GM23338 (cell line): ENCODE results near the gene GYPC. TPM values are rescaled to one million over a fixed set of nuclear protein-coding genes. Genes with fewer than 3 reads are reported as not detected.

Experiments used
- ATAC-seq: fragments of 200-7000 bp; cut with Tn5 transposase; 3 replicates; pipeline ENCODE4 v1.9.1; 2020
- DNase-seq: peaks from one replicate; pipeline ENCODE4 v3.0.0-alpha.2; 2015; ENCODE audit warnings: low spot score
- H2AFZ ChIP-seq: fragments of 200-600 bp; sonication (generic); 2 replicates; pipeline ENCODE4 v1.8.0; 2016; ENCODE audit warnings: antibody characterized with exemption, mild to moderate bottlenecking, moderate library complexity
- H3F3A ChIP-seq: fragments of 200-600 bp; sonication (generic); replicated peaks from 2 replicates; pipeline ENCODE4 v1.8.0; 2017; ENCODE audit warnings: antibody characterized with exemption, mixed run types, low read depth
- H3K27ac ChIP-seq: fragments of 200-600 bp; sonication (generic); 2 replicates; pipeline ENCODE4 v1.6.1; 2016; ENCODE audit warnings: low read depth
- H3K27me3 ChIP-seq: fragments of 200-600 bp; sonication (generic); 2 replicates; pipeline ENCODE4 v1.8.0; 2016; ENCODE audit warnings: mild to moderate bottlenecking, mixed run types, moderate library complexity; ENCODE audit not compliant: insufficient read depth
- H3K36me3 ChIP-seq: fragments of 200-600 bp; sonication (generic); 2 replicates; pipeline ENCODE4 v1.8.0; 2016; ENCODE audit warnings: mild to moderate bottlenecking; ENCODE audit not compliant: insufficient read depth
- H3K4me1 ChIP-seq: fragments of 200-600 bp; sonication (generic); 2 replicates; pipeline ENCODE4 v1.8.0; 2016; ENCODE audit warnings: mild to moderate bottlenecking, moderate library complexity; ENCODE audit not compliant: insufficient read depth
- H3K4me2 ChIP-seq: fragments of 200-600 bp; sonication (generic); 2 replicates; pipeline ENCODE4 v1.7.1; 2017; ENCODE audit warnings: mixed run types
- H3K4me3 ChIP-seq: fragments of 200-600 bp; sonication (generic); 2 replicates; pipeline ENCODE4 v1.6.1; 2016; ENCODE audit warnings: mixed run types
- H3K79me2 ChIP-seq: fragments of 200-600 bp; sonication (generic); replicated peaks from 2 replicates; pipeline ENCODE4 v1.8.0; 2017; ENCODE audit warnings: mild to moderate bottlenecking; ENCODE audit not compliant: insufficient read depth
- H3K9me2 ChIP-seq: fragments of 200-600 bp; sonication (generic); 2 replicates; pipeline ENCODE4 v1.8.0; 2017; ENCODE audit not compliant: insufficient read depth
- H4K20me1 ChIP-seq: fragments of 200-600 bp; sonication (generic); replicated peaks from 2 replicates; pipeline ENCODE4 v1.8.0; 2017; ENCODE audit warnings: mild to moderate bottlenecking; ENCODE audit not compliant: insufficient read depth
- H3K27ac Mint-ChIP-seq: 2 replicates; pipeline ENCODE4 v1.8.0; 2020; ENCODE audit warnings: inconsistent platforms, mild to moderate bottlenecking, moderate library complexity, mixed read lengths
- H3K27me3 Mint-ChIP-seq: 3 replicates; pipeline ENCODE4 v1.8.0; 2022; ENCODE audit warnings: low read depth, mild to moderate bottlenecking, moderate library complexity, mixed read lengths, inconsistent platforms; ENCODE audit not compliant: insufficient read depth, poor library complexity
- H3K36me3 Mint-ChIP-seq: 3 replicates; pipeline ENCODE4 v1.8.0; 2021; ENCODE audit warnings: low read depth, mild to moderate bottlenecking, inconsistent platforms, moderate library complexity, mixed read lengths
- H3K4me1 Mint-ChIP-seq: 3 replicates; pipeline ENCODE4 v1.8.0; 2020; ENCODE audit warnings: mild to moderate bottlenecking, inconsistent platforms, mixed read lengths
- H3K4me3 Mint-ChIP-seq: 3 replicates; pipeline ENCODE4 v1.8.0; 2021; ENCODE audit warnings: moderate library complexity, mild to moderate bottlenecking, inconsistent platforms, mixed read lengths
- H3K9me3 Mint-ChIP-seq: 3 replicates; pipeline ENCODE4 v1.8.0; 2020; ENCODE audit warnings: moderate library complexity, mild to moderate bottlenecking, inconsistent platforms, mixed read lengths
- CREB1 ChIP-seq: fragments of 250-450 bp; sonication (Bioruptor Pico); IDR thresholded peaks from 2 replicates; pipeline ENCODE4 v1.5.0; 2020; ENCODE audit warnings: low read depth, mild to moderate bottlenecking, moderate library complexity
- EZH2 ChIP-seq: fragments of 200-600 bp; sonication (generic); IDR thresholded peaks from one replicate; pipeline ENCODE4 v1.8.0; 2017; ENCODE audit warnings: antibody characterized with exemption, mild to moderate bottlenecking, low read depth; ENCODE audit not compliant: unreplicated experiment
- EZH2phosphoT487 ChIP-seq: fragments of 200-600 bp; sonication (generic); IDR thresholded peaks from one replicate; pipeline ENCODE4 v1.8.1; 2018; ENCODE audit warnings: antibody characterized with exemption; ENCODE audit not compliant: unreplicated experiment
- JUNB ChIP-seq: IDR thresholded peaks from one replicate; pipeline ENCODE4 v1.6.1; 2016; ENCODE audit warnings: antibody characterized with exemption; ENCODE audit not compliant: unreplicated experiment
- NANOG ChIP-seq: IDR thresholded peaks from 2 replicates; pipeline ENCODE4 v1.6.1; 2016; ENCODE audit warnings: antibody characterized with exemption, borderline replicate concordance
- POLR2AphosphoS5 ChIP-seq: IDR thresholded peaks from 2 replicates; pipeline ENCODE4 v1.6.1; 2016; ENCODE audit warnings: antibody characterized with exemption, low read depth
- STAT1 ChIP-seq: IDR thresholded peaks from one replicate; pipeline ENCODE4 v1.6.1; 2016; ENCODE audit warnings: antibody characterized with exemption; ENCODE audit not compliant: unreplicated experiment
- ZNF114 ChIP-seq: fragments of 250-450 bp; sonication (Bioruptor Pico); IDR thresholded peaks from 2 replicates; pipeline ENCODE4 v1.5.0; 2020; ENCODE audit warnings: mild to moderate bottlenecking, moderate library complexity
- ZNF331 ChIP-seq: fragments of 250-450 bp; sonication (Bioruptor Pico); IDR thresholded peaks from 2 replicates; pipeline ENCODE4 v1.5.0; 2020; ENCODE audit warnings: low read depth, mild to moderate bottlenecking, moderate library complexity
- polyA plus RNA-seq: library from polyadenylated mRNA; unstranded; fragments of >200 nt; fragmentation: Nextera tagmentation; extraction: Ambion mirVana; gene quantifications from 2 replicates; pipeline ENCODE4 v1.2.1, GENCODE V29; 2016
- total RNA-seq: library from RNA; depleted of rRNA; stranded (reverse); fragments of >200 nt; shearing (Covaris generic); gene quantifications from 2 replicates; pipeline ENCODE4 v1.2.3, GENCODE V29; 2014
- TF ChIP-seq, protein P1 (sequence below): IDR thresholded peaks from one replicate; pipeline ENCODE4 v1.6.1; 2018; ENCODE audit warnings: antibody characterized with exemption; ENCODE audit not compliant: unreplicated experiment
- TF ChIP-seq, protein P2 (sequence below), 2 experiments: fragments of 200-600 bp in 1 of 2; sonication (generic) in 1 of 2; conservative IDR thresholded peaks; 2 replicates each; pipeline versions ENCODE4 v1.5.1 to v1.6.1; 2016 to 2017; ENCODE audit warnings: antibody characterized with exemption in 2 of 2, low read depth in 2 of 2, mild to moderate bottlenecking in 2 of 2, moderate library complexity in 1 of 2
- TF ChIP-seq, protein P3 (sequence below): IDR thresholded peaks from 2 replicates; pipeline ENCODE4 v1.6.1; 2016; ENCODE audit warnings: antibody characterized with exemption
- TF ChIP-seq, protein P4 (sequence below): fragments of 250-450 bp; sonication (Bioruptor Pico); IDR thresholded peaks from 2 replicates; pipeline ENCODE4 v1.5.0; 2020; ENCODE audit warnings: mild to moderate bottlenecking, moderate library complexity

GYPC gene
- total and polyA plus RNA-seq, 2 experiments from 2014 or later = 19.6 to 29.7 TPM

DNA sequence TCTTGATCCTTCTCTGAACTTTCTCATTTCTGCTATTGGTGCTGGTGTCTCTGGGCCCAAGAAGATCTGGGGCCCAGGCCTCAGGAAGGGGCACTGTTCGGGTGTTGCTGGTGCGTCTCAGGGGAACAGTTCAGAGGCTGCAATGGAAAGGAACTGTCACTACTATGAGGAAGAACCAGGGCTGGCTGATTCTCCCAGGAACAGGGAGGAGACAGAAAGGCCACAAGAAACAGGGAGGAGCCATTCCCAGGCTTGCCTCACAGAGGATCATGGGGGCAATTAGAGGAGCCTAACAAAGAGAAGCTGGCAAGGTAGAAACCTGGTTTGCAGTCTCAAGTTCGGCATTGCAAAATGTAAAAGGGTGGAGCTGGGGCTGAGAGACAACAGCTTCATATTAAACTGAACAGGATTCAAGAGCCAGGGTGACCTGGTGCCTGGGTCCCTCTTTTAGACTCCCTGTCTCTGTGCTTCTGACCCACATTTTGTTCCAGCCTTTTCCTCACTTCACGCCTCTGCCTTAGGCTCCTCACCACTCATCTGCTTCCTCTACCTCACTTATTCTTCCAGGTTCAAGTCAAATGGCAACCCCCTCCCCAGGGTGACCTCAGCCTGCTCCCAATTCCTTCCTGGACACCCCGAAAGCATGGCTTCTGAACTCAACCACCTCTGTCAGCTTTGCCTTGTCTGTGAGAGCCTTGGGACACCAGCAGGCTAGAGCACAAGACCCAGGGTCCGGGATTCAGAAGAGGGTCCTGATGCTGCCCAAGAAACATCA is 58.4 kb downstream of the GYPC start:
- H3K4me1 Mint-ChIP-seq = no peaks in the 10 kb centered on the region
- no peak overlapping the region for H2AFZ ChIP-seq
- no peak overlapping the region for H3K4me2 ChIP-seq
- no peak for ATAC-seq
- H3K4me3 Mint-ChIP-seq = no peak overlapping the region
- DNase-seq = no peak
- H3K4me1 ChIP-seq = no peaks in the 10 kb centered on the region
- no peaks in the 10 kb centered on the region; the same call in 2 of the 3 replicates for H3K9me3 Mint-ChIP-seq
- no peaks in the 10 kb centered on the region for H3F3A ChIP-seq
- TF ChIP-seq JUNB (no peak), ZNF114 (CRISPR knock-in tag) (no peak), CREB1 (CRISPR knock-in tag) (no peak), POLR2AphosphoS5 (no peak), EZH2 (no peak), EZH2phosphoT487 (no peak), ZNF331 (CRISPR knock-in tag) (no peak), NANOG (no peak), STAT1 (no peak)
- TF ChIP-seq, protein P1, sequence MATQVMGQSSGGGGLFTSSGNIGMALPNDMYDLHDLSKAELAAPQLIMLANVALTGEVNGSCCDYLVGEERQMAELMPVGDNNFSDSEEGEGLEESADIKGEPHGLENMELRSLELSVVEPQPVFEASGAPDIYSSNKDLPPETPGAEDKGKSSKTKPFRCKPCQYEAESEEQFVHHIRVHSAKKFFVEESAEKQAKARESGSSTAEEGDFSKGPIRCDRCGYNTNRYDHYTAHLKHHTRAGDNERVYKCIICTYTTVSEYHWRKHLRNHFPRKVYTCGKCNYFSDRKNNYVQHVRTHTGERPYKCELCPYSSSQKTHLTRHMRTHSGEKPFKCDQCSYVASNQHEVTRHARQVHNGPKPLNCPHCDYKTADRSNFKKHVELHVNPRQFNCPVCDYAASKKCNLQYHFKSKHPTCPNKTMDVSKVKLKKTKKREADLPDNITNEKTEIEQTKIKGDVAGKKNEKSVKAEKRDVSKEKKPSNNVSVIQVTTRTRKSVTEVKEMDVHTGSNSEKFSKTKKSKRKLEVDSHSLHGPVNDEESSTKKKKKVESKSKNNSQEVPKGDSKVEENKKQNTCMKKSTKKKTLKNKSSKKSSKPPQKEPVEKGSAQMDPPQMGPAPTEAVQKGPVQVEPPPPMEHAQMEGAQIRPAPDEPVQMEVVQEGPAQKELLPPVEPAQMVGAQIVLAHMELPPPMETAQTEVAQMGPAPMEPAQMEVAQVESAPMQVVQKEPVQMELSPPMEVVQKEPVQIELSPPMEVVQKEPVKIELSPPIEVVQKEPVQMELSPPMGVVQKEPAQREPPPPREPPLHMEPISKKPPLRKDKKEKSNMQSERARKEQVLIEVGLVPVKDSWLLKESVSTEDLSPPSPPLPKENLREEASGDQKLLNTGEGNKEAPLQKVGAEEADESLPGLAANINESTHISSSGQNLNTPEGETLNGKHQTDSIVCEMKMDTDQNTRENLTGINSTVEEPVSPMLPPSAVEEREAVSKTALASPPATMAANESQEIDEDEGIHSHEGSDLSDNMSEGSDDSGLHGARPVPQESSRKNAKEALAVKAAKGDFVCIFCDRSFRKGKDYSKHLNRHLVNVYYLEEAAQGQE = no peak
- TF ChIP-seq, protein P2, sequence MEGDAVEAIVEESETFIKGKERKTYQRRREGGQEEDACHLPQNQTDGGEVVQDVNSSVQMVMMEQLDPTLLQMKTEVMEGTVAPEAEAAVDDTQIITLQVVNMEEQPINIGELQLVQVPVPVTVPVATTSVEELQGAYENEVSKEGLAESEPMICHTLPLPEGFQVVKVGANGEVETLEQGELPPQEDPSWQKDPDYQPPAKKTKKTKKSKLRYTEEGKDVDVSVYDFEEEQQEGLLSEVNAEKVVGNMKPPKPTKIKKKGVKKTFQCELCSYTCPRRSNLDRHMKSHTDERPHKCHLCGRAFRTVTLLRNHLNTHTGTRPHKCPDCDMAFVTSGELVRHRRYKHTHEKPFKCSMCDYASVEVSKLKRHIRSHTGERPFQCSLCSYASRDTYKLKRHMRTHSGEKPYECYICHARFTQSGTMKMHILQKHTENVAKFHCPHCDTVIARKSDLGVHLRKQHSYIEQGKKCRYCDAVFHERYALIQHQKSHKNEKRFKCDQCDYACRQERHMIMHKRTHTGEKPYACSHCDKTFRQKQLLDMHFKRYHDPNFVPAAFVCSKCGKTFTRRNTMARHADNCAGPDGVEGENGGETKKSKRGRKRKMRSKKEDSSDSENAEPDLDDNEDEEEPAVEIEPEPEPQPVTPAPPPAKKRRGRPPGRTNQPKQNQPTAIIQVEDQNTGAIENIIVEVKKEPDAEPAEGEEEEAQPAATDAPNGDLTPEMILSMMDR (conservative IDR thresholded peaks at IDR 0.05; ENCODE audit: low read depth in 2 of 2) = no peak
- TF ChIP-seq, protein P3, sequence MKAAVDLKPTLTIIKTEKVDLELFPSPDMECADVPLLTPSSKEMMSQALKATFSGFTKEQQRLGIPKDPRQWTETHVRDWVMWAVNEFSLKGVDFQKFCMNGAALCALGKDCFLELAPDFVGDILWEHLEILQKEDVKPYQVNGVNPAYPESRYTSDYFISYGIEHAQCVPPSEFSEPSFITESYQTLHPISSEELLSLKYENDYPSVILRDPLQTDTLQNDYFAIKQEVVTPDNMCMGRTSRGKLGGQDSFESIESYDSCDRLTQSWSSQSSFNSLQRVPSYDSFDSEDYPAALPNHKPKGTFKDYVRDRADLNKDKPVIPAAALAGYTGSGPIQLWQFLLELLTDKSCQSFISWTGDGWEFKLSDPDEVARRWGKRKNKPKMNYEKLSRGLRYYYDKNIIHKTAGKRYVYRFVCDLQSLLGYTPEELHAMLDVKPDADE = no peak
- TF ChIP-seq, protein P4, sequence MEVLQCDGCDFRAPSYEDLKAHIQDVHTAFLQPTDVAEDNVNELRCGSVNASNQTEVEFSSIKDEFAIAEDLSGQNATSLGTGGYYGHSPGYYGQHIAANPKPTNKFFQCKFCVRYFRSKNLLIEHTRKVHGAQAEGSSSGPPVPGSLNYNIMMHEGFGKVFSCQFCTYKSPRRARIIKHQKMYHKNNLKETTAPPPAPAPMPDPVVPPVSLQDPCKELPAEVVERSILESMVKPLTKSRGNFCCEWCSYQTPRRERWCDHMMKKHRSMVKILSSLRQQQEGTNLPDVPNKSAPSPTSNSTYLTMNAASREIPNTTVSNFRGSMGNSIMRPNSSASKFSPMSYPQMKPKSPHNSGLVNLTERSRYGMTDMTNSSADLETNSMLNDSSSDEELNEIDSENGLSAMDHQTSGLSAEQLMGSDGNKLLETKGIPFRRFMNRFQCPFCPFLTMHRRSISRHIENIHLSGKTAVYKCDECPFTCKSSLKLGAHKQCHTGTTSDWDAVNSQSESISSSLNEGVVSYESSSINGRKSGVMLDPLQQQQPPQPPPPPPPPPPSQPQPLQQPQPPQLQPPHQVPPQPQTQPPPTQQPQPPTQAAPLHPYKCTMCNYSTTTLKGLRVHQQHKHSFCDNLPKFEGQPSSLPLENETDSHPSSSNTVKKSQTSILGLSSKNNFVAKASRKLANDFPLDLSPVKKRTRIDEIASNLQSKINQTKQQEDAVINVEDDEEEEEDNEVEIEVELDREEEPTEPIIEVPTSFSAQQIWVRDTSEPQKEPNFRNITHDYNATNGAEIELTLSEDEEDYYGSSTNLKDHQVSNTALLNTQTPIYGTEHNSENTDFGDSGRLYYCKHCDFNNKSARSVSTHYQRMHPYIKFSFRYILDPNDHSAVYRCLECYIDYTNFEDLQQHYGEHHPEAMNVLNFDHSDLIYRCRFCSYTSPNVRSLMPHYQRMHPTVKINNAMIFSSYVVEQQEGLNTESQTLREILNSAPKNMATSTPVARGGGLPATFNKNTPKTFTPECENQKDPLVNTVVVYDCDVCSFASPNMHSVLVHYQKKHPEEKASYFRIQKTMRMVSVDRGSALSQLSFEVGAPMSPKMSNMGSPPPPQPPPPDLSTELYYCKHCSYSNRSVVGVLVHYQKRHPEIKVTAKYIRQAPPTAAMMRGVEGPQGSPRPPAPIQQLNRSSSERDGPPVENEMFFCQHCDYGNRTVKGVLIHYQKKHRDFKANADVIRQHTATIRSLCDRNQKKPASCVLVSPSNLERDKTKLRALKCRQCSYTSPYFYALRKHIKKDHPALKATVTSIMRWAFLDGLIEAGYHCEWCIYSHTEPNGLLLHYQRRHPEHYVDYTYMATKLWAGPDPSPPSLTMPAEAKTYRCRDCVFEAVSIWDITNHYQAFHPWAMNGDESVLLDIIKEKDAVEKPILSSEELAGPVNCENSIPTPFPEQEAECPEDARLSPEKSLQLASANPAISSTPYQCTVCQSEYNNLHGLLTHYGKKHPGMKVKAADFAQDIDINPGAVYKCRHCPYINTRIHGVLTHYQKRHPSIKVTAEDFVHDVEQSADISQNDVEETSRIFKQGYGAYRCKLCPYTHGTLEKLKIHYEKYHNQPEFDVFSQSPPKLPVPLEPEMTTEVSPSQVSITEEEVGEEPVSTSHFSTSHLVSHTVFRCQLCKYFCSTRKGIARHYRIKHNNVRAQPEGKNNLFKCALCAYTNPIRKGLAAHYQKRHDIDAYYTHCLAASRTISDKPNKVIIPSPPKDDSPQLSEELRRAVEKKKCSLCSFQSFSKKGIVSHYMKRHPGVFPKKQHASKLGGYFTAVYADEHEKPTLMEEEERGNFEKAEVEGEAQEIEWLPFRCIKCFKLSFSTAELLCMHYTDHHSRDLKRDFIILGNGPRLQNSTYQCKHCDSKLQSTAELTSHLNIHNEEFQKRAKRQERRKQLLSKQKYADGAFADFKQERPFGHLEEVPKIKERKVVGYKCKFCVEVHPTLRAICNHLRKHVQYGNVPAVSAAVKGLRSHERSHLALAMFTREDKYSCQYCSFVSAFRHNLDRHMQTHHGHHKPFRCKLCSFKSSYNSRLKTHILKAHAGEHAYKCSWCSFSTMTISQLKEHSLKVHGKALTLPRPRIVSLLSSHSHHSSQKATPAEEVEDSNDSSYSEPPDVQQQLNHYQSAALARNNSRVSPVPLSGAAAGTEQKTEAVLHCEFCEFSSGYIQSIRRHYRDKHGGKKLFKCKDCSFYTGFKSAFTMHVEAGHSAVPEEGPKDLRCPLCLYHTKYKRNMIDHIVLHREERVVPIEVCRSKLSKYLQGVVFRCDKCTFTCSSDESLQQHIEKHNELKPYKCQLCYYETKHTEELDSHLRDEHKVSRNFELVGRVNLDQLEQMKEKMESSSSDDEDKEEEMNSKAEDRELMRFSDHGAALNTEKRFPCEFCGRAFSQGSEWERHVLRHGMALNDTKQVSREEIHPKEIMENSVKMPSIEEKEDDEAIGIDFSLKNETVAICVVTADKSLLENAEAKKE (CRISPR knock-in tag) = no peak
- H3K27me3 ChIP-seq = no peaks in the 10 kb centered on the region
- H3K4me3 ChIP-seq = no peak overlapping the region
- H4K20me1 ChIP-seq = no peaks in the 10 kb centered on the region
- H3K27ac ChIP-seq = no peak overlapping the region
- H3K27me3 Mint-ChIP-seq = no peaks in the 10 kb centered on the region
- 0 out of 2 replicates have a peak, but pooled peaks cover 7% of the 10 kb centered on the region for H3K9me2 ChIP-seq
- no peaks in the 10 kb centered on the region for H3K36me3 ChIP-seq
- no peaks in the 10 kb centered on the region for H3K36me3 Mint-ChIP-seq
- H3K79me2 ChIP-seq = no peaks in the 10 kb centered on the region
- no peak overlapping the region for H3K27ac Mint-ChIP-seq
